Liver (tissue), 3 donors: ENCODE results near the gene ADM2.
"Not testable (repeated sequence)": the region's sequence is repeated elsewhere in the genome, so short reads cannot be mapped to it uniquely, and the experiment has no call there.

Source experiments
- EGR1 ChIP-seq, 2 donors: IDR thresholded peaks; 2 replicates each; pipeline ENCODE4 v1.6.1; 2016 to 2018; ENCODE audit warnings: antibody characterized with exemption in 2 of 2, low read depth in 2 of 2
- FOXA1 ChIP-seq: IDR thresholded peaks from 2 replicates; pipeline ENCODE4 v1.6.1; 2016; ENCODE audit warnings: antibody characterized with exemption
- FOXA2 ChIP-seq: IDR thresholded peaks from 2 replicates; pipeline ENCODE4 v1.6.1; 2016; ENCODE audit warnings: antibody characterized with exemption
- HNF4A ChIP-seq, 2 donors: conservative IDR thresholded peaks; 2 replicates each; pipeline ENCODE4 v1.6.1; 2016; ENCODE audit warnings: antibody characterized with exemption in 2 of 2, mild to moderate bottlenecking in 2 of 2
- JUND ChIP-seq, 2 donors: IDR thresholded peaks; 2 replicates each; pipeline ENCODE4 v1.6.1; 2016; ENCODE audit warnings: antibody characterized with exemption in 2 of 2
- SP1 ChIP-seq: IDR thresholded peaks from 2 replicates; pipeline ENCODE4 v1.6.1; 2018; ENCODE audit warnings: antibody characterized with exemption, mild to moderate bottlenecking
- TF ChIP-seq, protein P1 (sequence below): fragments of 150-350 bp; IDR thresholded peaks from 2 replicates; pipeline ENCODE4 v1.5.1; 2017; ENCODE audit warnings: improper control_type of control experiment, low read depth, low read length; ENCODE audit not compliant: missing input control
- TF ChIP-seq, protein P2 (sequence below): IDR thresholded peaks from 2 replicates; pipeline ENCODE4 v1.6.1; 2016; ENCODE audit warnings: antibody characterized with exemption, mild to moderate bottlenecking
- TF ChIP-seq, protein P3 (sequence below): IDR thresholded peaks from 2 replicates; pipeline ENCODE4 v1.6.1; 2016; ENCODE audit warnings: antibody characterized with exemption
- TF ChIP-seq, protein P4 (sequence below): IDR thresholded peaks from 2 replicates; pipeline ENCODE4 v1.6.1; 2016; ENCODE audit warnings: antibody characterized with exemption
- donor health status: healthy.
- donor health status: healthy.

DNA sequence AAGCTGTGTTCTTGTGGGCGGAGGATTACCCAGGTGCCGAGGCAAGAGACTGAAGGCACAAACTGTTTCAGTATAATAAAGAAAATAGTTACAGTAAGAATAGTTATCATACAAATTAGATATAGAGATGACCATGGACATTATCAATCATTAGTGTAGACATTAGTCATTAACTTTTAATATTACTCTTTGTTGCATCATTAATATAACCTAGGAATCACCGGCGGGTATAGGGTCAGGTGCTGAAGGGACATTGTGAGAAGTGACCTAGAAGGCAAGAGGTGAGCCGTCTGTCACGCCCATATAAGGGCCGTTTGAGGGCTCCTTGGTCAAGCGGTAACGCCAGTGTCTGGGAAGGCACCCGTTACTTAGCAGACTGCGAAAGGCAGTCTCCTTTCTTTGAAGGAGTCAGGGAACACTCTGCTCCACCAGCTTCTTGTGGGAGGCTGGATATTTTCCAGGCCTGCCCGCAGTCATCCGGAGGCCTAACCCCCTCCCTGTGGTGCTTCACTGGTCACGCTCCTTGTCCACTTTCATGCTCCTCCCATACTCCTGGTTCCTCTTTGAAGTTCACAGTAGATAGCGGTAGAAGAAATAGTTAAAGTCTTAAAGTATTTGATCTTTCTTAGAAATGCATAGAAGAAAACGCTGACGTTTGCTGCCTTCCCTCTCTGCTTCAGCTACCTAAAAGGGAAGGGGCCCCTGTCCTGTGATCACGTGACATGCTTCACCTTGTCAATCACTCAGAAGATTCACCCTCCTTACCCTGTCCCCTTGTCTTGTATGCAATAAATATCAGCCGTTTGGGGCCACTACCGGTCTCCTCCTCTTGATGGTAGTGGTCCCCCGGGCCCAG, 52.7 kb downstream of the ADM2 start:
- TF ChIP-seq, protein P1, sequence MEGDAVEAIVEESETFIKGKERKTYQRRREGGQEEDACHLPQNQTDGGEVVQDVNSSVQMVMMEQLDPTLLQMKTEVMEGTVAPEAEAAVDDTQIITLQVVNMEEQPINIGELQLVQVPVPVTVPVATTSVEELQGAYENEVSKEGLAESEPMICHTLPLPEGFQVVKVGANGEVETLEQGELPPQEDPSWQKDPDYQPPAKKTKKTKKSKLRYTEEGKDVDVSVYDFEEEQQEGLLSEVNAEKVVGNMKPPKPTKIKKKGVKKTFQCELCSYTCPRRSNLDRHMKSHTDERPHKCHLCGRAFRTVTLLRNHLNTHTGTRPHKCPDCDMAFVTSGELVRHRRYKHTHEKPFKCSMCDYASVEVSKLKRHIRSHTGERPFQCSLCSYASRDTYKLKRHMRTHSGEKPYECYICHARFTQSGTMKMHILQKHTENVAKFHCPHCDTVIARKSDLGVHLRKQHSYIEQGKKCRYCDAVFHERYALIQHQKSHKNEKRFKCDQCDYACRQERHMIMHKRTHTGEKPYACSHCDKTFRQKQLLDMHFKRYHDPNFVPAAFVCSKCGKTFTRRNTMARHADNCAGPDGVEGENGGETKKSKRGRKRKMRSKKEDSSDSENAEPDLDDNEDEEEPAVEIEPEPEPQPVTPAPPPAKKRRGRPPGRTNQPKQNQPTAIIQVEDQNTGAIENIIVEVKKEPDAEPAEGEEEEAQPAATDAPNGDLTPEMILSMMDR = not testable (repeated sequence)
- TF ChIP-seq SP1; HNF4A (conservative IDR thresholded peaks at IDR 0.05); JUND (IDR thresholded peaks at IDR 0.05); FOXA1; EGR1 (IDR thresholded peaks at IDR 0.05; ENCODE audit: low read depth in 2 of 2); FOXA2: not testable (repeated sequence)
- TF ChIP-seq, protein P2, sequence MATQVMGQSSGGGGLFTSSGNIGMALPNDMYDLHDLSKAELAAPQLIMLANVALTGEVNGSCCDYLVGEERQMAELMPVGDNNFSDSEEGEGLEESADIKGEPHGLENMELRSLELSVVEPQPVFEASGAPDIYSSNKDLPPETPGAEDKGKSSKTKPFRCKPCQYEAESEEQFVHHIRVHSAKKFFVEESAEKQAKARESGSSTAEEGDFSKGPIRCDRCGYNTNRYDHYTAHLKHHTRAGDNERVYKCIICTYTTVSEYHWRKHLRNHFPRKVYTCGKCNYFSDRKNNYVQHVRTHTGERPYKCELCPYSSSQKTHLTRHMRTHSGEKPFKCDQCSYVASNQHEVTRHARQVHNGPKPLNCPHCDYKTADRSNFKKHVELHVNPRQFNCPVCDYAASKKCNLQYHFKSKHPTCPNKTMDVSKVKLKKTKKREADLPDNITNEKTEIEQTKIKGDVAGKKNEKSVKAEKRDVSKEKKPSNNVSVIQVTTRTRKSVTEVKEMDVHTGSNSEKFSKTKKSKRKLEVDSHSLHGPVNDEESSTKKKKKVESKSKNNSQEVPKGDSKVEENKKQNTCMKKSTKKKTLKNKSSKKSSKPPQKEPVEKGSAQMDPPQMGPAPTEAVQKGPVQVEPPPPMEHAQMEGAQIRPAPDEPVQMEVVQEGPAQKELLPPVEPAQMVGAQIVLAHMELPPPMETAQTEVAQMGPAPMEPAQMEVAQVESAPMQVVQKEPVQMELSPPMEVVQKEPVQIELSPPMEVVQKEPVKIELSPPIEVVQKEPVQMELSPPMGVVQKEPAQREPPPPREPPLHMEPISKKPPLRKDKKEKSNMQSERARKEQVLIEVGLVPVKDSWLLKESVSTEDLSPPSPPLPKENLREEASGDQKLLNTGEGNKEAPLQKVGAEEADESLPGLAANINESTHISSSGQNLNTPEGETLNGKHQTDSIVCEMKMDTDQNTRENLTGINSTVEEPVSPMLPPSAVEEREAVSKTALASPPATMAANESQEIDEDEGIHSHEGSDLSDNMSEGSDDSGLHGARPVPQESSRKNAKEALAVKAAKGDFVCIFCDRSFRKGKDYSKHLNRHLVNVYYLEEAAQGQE = not testable (repeated sequence)
- TF ChIP-seq, protein P3, sequence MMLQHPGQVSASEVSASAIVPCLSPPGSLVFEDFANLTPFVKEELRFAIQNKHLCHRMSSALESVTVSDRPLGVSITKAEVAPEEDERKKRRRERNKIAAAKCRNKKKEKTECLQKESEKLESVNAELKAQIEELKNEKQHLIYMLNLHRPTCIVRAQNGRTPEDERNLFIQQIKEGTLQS = not testable (repeated sequence)
- TF ChIP-seq, protein P4, sequence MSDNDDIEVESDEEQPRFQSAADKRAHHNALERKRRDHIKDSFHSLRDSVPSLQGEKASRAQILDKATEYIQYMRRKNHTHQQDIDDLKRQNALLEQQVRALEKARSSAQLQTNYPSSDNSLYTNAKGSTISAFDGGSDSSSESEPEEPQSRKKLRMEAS = not testable (repeated sequence)
